Ovary (tissue), 9 donors: Measurements from ENCODE around the gene EFCC1. TPM values are rescaled to one million over a fixed set of nuclear protein-coding genes. Genes with fewer than 3 reads are reported as not detected.
"Not testable (repeated sequence)": the region's sequence is repeated elsewhere in the genome, so short reads cannot be mapped to it uniquely, and the experiment has no call there.

Experiments
- DNase-seq, 5 donors: peaks; one replicate each; pipeline ENCODE4 v3.0.0-alpha.2; 2019 to 2020
- H3K27ac ChIP-seq, 2 donors: fragments of 200-600 bp; one replicate each; pipeline versions ENCODE4 v1.5.1 to v1.8.0; 2019 to 2022
- H3K27me3 ChIP-seq: fragments of 200-600 bp; one replicate; pipeline ENCODE4 v1.8.0; 2022
- H3K36me3 ChIP-seq: fragments of 200-600 bp; sonication (generic); one replicate; pipeline ENCODE4 v1.5.1; 2019
- H3K4me1 ChIP-seq: one replicate; pipeline ENCODE4 v1.8.1; 2013; ENCODE audit warnings: mild to moderate bottlenecking, moderate library complexity; ENCODE audit not compliant: insufficient read depth
- H3K4me3 ChIP-seq: fragments of 200-600 bp; sonication (generic); one replicate; pipeline ENCODE4 v1.5.1; 2017
- H3K9me3 ChIP-seq, 2 donors: fragments of 200-600 bp in 1 of 2; sonication (generic) in 1 of 2; one replicate each; pipeline versions ENCODE4 v1.5.1 to v1.8.1; 2013 to 2019; ENCODE audit warnings: mild to moderate bottlenecking in 1 of 2, moderate library complexity in 1 of 2
- POLR2A ChIP-seq: fragments of 450-650 bp; IDR thresholded peaks from one replicate; pipeline ENCODE4 v1.6.1; 2017; ENCODE audit warnings: antibody characterized with exemption, mild to moderate bottlenecking, moderate library complexity
- WGBS, 3 donors: extraction: QIAGEN DNeasy Blood & Tissue Kit in 1 of 3; methylation state at CpG; one replicate each; pipeline versions ENCODE4 v1.1.5 to v1.1.7; 2013 to 2017; 5-methylcytosine and 5-hydroxymethylcytosine counted together
- intact Hi-C, 4 donors: fragments of 100-400 bp; cut with DNase I; formaldehyde crosslinking; loops; one replicate each; pipeline versions ENCODE4 v1.11.0 to v1.15.1; 2022 to 2023
- polyA plus RNA-seq, 2 donors: library from polyadenylated mRNA; stranded (reverse); fragments of 200-250 nt in 1 of 2; fragments of 350-450 nt in 1 of 2; fragmentation: Illumina TruSeq in 1 of 2; extraction: RNeasy Lipid Tissue Mini Kit (QIAGEN cat#74804) in 1 of 2; gene quantifications; one replicate each; pipeline ENCODE4 v1.2.3, GENCODE V29; 2013 to 2014
- total RNA-seq, 7 donors: library from RNA; depleted of rRNA in 2 of 7; stranded (reverse); fragments of >200 nt in 2 of 7; fragmentation: NEBNext Ultra II Directional in 3 of 7; extraction: Animal tissue kit (Norgen Biotek cat#: 25700) in 3 of 7; gene quantifications; one replicate each; pipeline versions ENCODE4 v1.1.0 to v1.2.4, GENCODE V29; 2016 to 2023
- donor health status: DM: no; HTN: no; CAD: no; lungs with moderate emphysema.
- donor health status: DM: no; HTN: no; CAD: no.
- donor health status: Bipolar disorder and iron deficiency.
- donor health status: DM: yes; HTN: yes; CAD: no.
- donor health status: DM: no; HTN: no; CAD: no.
- donor health status: DM: yes; HTN: yes; CAD: no.

EFCC1 gene
- total and polyA plus RNA-seq, 9 donors: 3.7 to 15.5 (median 7.8) TPM

DNA sequence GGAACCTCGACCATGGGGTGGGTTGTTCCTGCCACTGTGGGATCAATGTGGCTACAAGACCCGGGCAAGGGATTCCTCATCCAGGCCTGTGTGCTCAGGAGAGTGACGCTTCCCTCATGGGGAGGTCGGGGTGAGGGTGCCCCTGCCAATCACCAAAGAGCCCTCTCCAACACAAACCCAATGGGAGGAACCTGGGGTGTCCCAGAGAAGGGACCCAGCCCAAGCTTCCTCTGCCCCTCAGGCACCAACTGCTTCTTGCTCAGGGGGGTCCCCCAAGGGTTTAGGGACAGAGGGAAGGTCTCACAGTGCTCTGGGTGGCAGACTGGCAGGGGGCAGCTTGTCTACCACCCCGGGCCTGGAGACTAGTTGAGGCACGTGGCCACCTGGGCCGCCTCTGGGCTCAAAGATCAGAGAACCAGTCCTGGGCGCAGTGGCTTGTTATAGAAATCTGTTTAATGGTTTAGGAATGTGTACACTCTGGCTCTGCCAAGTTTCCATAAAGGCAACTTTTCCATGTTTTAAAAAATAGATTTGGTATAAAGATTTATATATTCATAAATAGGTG lies 86.1 kb downstream of the EFCC1 start:
- peak; percentile 73 to 77 (median 76) for DNase-seq
- Histone ChIP-seq H3K4me1 (peaks cover 6% of the 10 kb centered on the region), H3K9me3 (no peaks in the 10 kb centered on the region), H3K36me3 (no peaks in the 10 kb centered on the region), H3K27ac (peak overlapping the region; percentile 85 to 90), H3K4me3 (no peak overlapping the region), H3K27me3 (no peaks in the 10 kb centered on the region)
- 28 to 39% (median 36%) methylated on average over 8 of the region's 8 CpGs for WGBS, 3 donors
- intact Hi-C loops: loop anchor here in 1 of 4 donors (10.0 kb wide), 1 partner anchor 102 kb away; no protein-coding TSS in a partner anchor
- TF ChIP-seq POLR2A: no peak

- WGBS, 3 donors: 0% methylated on average over 6 of the region's 9 CpGs; no CpG with 5 or more reads in 2 of the 3 donors
- H3K4me3 ChIP-seq, H3K36me3 ChIP-seq, H3K4me1 ChIP-seq, H3K27me3 ChIP-seq, H3K9me3 ChIP-seq: not testable (repeated sequence)
- peak; percentile 62 to 75 (median 70) for DNase-seq
- peak overlapping the region in 1 of 2 donors; percentile 55 for H3K27ac ChIP-seq
- intact Hi-C loops: loop anchor here in 1 of 4 donors (10.0 kb wide), 1 partner anchor 103 kb away; no protein-coding TSS in a partner anchor
Observed at GRCh38 chr3:129087904-129088303, 86.8 kb downstream of the EFCC1 start.

DNA sequence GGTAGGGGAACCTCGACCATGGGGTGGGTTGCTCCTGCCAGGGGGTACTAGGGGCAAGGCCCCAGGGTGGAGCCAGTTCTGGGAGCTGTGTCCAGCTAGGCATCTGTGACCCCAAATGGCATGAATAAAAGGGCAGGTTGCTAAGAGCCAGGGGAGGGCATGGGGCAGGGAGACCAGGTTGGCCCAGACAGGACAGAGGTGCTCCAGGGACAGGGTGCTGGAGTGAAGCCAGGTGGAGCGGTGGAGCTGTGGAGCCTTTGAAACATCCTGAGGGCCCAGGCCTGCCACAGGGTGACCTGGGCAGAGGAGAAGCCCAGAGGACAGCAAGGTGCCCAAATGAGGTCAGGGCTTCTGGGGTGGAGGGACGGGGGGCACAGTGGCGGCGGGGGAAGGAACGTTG lies 87.2 kb downstream of the EFCC1 start:
- H3K4me3 ChIP-seq, H3K4me1 ChIP-seq, H3K27ac ChIP-seq, H3K36me3 ChIP-seq, DNase-seq, H3K9me3 ChIP-seq, H3K27me3 ChIP-seq: not testable (repeated sequence)
- intact Hi-C loops: loop anchor here in 1 of 4 donors (10.0 kb wide), 1 partner anchor 104 kb away; no protein-coding TSS in a partner anchor
- no CpG with 5 or more reads among the region's 6 CpGs for WGBS, 3 donors

Other genes with a start within 250 kb of the EFCC1 start
- 10 to 100 TPM; 32.7 to 51.7 (median 39.0) TPM for gene ACAD9, start 121.7 kb upstream of the EFCC1 start, total RNA-seq
- 10 to 100 TPM; 21.8 to 23.0 TPM for gene ACAD9, start 121.7 kb upstream of the EFCC1 start, polyA plus RNA-seq
- 1 to 10 TPM in 5 of 7 donors, under 1 TPM in 2; 0.89 to 3.5 (median 1.4) TPM for gene CFAP92, start 7.2 kb upstream of the EFCC1 start, total RNA-seq
- 1 to 10 TPM; 1.5 to 3.8 TPM for gene CFAP92, start 7.2 kb upstream of the EFCC1 start, polyA plus RNA-seq
- not detected for gene GP9, start 59.5 kb downstream of the EFCC1 start, total RNA-seq
- gene GP9, start 59.5 kb downstream of the EFCC1 start, polyA plus RNA-seq: not detected
- gene RAB43, start 120.5 kb downstream of the EFCC1 start, total RNA-seq: 10 to 100 TPM; 10.9 to 37.7 (median 24.8) TPM
- 10 to 100 TPM in 1 of 2 donors, under 1 TPM in 1; 0.88 to 22.3 TPM for gene RAB43, start 120.5 kb downstream of the EFCC1 start, polyA plus RNA-seq
- gene ISY1, start 159.8 kb downstream of the EFCC1 start, total RNA-seq: 10 to 100 TPM; 13.1 to 36.6 (median 28.5) TPM
- gene ISY1, start 159.8 kb downstream of the EFCC1 start, polyA plus RNA-seq: 10 to 100 TPM; 31.7 to 45.3 TPM
- gene CNBP, start 182.6 kb downstream of the EFCC1 start, total RNA-seq: 100 to 1,000 TPM; 383 to 530 (median 467) TPM
- 100 to 1,000 TPM; 408 to 540 TPM for gene CNBP, start 182.6 kb downstream of the EFCC1 start, polyA plus RNA-seq
- 100 to 1,000 TPM in 5 of 7 donors, 10 to 100 TPM in 2; 49.2 to 147 (median 115) TPM for gene COPG1, start 248.3 kb downstream of the EFCC1 start, total RNA-seq
- 100 to 1,000 TPM in 1 of 2 donors, 10 to 100 TPM in 1; 62.6 to 133 TPM for gene COPG1, start 248.3 kb downstream of the EFCC1 start, polyA plus RNA-seq